ENCODE results near the gene WDR59.
A peak's percentile ranks its signal among the peaks of the same experiment; 100 is the strongest.
"Not testable (repeated sequence)": the region's sequence is repeated elsewhere in the genome, so short reads cannot be mapped to it uniquely, and the experiment has no call there.

The WDR59 gene

GRCh38 chr16:75011634-75012307, 26.8 kb upstream of the WDR59 start:
- no peak for DNase-seq

- no peak for DNase-seq
Measured at GRCh38 chr16:75010427-75010826, 25.5 kb upstream of the WDR59 start.

GRCh38 chr16:75007443-75007842, 22.5 kb upstream of the WDR59 start:
- no peak for DNase-seq

GRCh38 chr16:75005697-75006096, 20.8 kb upstream of the WDR59 start:
- no peak for DNase-seq

- no peak for DNase-seq
Measured at GRCh38 chr16:75004460-75004859, 19.5 kb upstream of the WDR59 start.

GRCh38 chr16:75003931-75004330, 19.0 kb upstream of the WDR59 start:
- no peak for DNase-seq

GRCh38 chr16:75002474-75002873, 17.6 kb upstream of the WDR59 start:
- DNase-seq: no peak

- no peak for DNase-seq
Measured at GRCh38 chr16:75000481-75001081, 15.7 kb upstream of the WDR59 start.

- DNase-seq: no peak
Measured at GRCh38 chr16:74999609-75000480, 14.9 kb upstream of the WDR59 start.

GRCh38 chr16:74999219-74999608, 14.3 kb upstream of the WDR59 start:
- DNase-seq: no peak

- DNase-seq: peak; percentile 40 to 43
Measured at GRCh38 chr16:74998481-74999218, 13.7 kb upstream of the WDR59 start, which contains the start of gene ZNRF1. TSS of gene ZNRF1 (plus strand) at chr16:74999024. CDS start at chr16:74999672, 648 bp downstream.

GRCh38 chr16:74997042-74997491, 12.1 kb upstream of the WDR59 start:
- no peak for DNase-seq

- no peak for DNase-seq
Measured at GRCh38 chr16:74995986-74996385, 11.1 kb upstream of the WDR59 start.

GRCh38 chr16:74991593-74992403, 6.9 kb upstream of the WDR59 start:
- no peak for DNase-seq

- DNase-seq: no peak
Measured at GRCh38 chr16:74991268-74991592, 6.3 kb upstream of the WDR59 start.

- no peak for DNase-seq
Measured at GRCh38 chr16:74990832-74991231, 5.9 kb upstream of the WDR59 start.

- not testable (repeated sequence) for DNase-seq
Measured at GRCh38 chr16:74989864-74990263, 4.9 kb upstream of the WDR59 start.

GRCh38 chr16:74987027-74987681, 2.2 kb upstream of the WDR59 start:
- no peak for DNase-seq

GRCh38 chr16:74984194-74984528, 762 bp downstream of the WDR59 start:
- DNase-seq: no peak

GRCh38 chr16:74982256-74982655, 2.7 kb downstream of the WDR59 start:
- no peak for DNase-seq

GRCh38 chr16:74975591-74975990, 9.3 kb downstream of the WDR59 start:
- DNase-seq: no peak

- DNase-seq: no peak
Measured at GRCh38 chr16:74973304-74973703, 11.6 kb downstream of the WDR59 start.

Data from NCI-H187 (cell line).